SKM-1 (cell line): ENCODE results near the gene CHD6.
"Not testable (repeated sequence)": the region's sequence is repeated elsewhere in the genome, so short reads cannot be mapped to it uniquely, and the experiment has no call there.

Experiments used
- DNase-seq: peaks from one replicate; lab custom pipeline; 2025; ENCODE audit not compliant: unreplicated experiment; lab: John Stamatoyannopoulos, UW

Gene CHD6

GRCh38 chr20:41551011-41551705, 67.0 kb downstream of the CHD6 start:
- no peak for DNase-seq

DNA sequence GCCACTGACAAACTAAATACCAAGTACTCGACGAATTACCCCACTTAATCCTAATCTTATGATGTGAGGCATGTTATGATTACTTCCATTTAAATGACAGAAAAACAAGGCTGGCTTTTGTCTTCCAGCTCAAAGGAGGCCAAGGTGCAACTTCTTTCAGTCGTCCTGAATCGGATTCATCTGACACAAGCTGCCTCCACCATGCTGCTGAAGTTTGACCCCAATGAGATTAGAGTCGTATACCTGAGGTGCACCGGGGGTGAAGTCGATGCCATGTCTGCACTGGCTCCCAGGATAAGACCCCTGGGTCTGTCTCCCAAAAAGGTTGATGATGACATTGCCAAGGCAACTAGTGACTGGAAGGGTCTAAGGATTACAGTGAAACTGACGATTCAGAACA, 71.0 kb downstream of the CHD6 start:
- DNase-seq = no peak

DNA sequence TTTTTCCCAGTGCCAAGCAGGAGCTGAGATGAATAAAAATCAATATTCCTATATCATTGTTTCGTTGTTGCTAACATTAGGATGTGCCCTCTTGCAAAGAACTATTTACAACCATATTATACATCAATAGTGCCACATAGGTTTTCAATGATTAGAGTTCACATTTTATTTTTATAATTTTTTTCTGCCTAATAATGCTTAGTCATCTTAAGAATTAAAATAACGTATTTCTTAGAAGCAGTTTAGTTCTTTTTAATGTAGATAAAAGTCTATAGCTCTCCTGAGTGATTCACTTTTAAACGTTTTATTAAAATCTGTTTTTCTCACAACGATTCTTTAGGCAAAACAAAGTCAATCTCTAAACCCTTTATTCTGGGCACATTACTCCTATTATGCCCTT, 71.6 kb downstream of the CHD6 start:
- no peak for DNase-seq

- no peak for DNase-seq
Observed at GRCh38 chr20:41544472-41544871, 73.7 kb downstream of the CHD6 start.

GRCh38 chr20:41540918-41541317, 77.3 kb downstream of the CHD6 start:
- no peak for DNase-seq

DNA sequence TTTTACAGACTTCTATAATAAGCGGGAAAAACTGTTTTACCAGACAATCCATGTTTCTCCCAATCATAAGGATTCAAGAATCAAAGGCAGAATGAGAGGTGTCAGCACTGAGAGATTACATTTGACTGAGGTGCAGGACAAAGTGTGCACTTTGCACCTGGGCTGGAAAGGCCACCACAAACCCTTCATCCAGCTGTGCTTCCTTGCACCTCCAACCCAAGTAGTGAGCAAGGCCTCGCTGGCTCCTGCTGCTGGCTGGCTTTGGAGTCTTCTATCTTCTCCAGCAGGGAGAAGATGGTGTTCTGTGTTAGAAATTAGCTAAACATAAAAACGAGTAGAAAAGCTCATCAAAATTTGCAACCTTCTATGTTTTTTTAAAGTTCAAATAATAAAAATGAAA, 77.7 kb downstream of the CHD6 start:
- no peak for DNase-seq

DNA sequence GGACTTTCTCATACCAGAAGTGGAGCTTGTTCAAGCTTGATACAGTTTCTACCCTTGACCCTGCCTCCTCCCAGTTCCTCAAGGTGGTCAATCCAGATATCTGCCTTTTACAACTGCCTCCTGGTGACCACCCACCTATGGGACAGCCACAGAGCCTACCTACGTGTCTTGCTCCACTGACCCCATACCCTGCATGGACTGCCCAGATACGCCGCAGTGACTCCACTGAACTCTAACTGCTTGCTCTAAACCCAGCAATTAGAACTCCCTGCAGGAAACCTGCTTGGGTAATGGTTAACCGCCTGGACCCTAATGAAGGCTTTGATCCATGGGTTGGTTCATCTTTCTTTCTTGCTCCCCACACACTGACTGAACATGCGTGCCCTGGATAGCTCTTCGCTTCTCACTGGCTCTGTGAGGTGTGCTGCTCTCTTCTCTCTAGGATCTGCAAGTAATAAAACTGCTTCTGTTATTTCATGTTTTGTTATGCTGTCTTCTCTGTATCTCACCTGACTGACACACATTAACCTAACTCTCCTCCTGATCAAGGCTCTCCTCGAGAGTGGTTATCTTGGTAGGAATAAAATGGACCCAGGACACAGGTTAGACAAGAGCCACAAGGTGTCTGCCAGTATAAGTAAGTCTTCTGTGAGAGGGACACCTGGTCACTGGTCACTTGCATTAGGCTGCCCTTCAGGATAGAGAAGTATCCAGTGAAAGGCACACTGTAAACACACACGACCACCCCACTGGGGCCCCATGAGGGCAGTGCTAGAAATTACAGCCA, 79.2 kb downstream of the CHD6 start:
- no peak for DNase-seq

DNA sequence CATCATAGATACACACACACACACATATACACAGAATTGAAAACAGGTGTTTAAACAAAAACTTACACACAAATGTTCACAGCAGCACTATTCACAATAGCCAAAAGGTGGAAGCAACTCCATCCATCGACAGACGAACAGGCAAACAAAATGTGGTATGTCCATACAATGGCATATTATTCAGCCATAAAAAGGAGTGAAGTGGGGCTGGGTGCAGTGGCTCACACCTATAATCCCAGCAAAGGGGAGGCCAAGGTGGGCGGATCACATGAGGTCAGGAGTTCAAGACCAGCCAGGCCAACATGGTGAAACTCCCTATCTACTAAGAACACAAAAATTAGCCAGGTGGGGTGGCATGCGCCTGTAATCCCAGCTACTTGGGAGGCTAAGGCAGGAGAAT, 80.3 kb downstream of the CHD6 start:
- DNase-seq = no peak

DNA sequence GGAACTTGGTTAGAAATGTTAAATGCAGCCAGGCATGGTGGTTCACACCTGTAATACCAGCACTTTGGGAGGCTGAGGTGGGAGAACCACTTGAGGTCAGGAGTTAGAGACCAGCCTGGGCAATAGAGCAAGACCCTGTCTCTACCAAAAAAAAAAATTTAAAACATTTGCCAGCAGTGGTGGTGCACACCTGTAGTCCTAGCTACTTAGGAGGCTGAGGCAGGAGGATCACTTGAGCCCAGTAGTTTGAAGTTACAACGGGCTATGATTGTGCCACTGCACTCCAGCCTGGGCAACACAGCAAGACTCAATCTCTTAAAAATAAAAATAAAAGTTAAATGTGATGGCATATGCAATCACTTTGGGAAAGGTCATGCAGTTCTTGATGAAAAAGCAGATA, 82.6 kb downstream of the CHD6 start:
- DNase-seq = not testable (repeated sequence)

- no peak for DNase-seq
Observed at GRCh38 chr20:41534842-41535241, 83.3 kb downstream of the CHD6 start.

DNA sequence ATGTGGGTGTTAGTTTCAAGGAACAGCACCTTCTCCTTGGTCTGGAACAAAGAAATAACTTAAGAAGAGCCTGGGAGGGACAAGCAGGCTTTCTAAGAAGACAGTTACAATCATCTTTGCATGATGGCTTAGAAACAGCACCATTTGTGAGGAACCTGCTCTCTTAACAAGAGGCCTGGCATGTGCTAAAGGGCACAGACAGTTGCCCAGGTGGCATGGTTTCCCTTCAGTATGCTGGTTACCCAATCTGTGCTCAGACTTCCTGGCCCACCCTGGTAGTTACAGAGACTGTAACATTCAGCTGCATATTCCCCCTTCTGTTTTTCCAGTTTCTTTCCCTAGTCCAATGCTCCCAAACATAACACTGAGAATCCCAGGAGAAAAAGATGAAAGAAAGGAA, 84.0 kb downstream of the CHD6 start:
- DNase-seq = no peak

- DNase-seq = no peak
Observed at GRCh38 chr20:41533537-41534136, 84.5 kb downstream of the CHD6 start.

DNA sequence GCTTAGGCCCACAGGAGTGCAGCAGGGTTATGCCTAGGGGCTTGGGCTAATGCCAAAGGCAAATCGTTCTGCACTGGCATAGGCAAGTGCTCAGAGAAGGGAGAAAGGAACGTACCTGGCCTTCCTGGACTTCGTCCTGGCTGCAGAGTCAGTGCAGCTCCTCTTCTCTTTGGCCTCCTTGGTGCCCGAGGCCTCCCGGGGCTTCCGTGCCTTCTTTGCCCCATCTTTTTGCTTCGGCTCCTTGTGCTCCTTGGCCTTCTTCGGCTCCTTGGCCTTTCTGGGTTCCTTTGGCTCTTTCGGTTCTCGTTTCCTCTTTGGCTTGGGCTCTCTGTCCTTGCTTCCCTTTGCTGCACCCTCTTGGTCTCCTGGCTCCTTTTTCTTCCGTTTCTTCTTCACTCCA, 85.2 kb downstream of the CHD6 start:
- DNase-seq = no peak

DNA sequence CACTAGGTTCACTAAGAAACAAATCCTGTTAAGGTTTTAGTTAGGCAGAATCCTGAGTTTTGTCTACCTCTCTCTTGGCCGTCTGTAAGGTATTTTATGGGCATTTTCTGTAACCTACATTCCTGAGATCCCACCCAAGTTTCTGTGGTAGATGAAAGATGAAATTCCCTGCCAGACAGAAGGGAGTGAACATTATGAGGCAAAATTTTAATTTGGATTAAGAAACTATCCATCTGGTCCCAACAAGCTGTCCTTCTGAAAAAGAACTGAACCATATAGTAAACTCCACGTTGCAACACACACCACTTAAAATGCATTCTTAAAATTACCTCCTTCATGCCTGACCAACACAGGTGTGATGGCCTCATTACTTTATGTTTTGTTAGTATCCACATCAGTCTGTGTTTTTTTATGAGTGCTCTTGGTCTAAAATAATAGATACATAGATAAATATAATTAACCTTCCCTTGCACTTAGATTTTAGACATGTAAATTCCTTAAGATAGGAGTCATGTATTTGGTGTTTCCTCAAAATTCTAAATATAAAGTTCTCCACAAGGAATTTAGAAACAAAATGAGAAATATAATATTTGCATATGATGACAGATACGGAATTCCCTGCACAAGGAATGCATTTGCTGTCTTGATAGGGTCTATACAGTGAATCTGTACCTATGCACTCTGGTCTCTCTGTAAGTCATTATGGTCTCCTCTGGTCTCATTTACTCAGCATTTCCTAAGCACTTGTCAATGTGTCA, 86.5 kb downstream of the CHD6 start:
- no peak for DNase-seq

DNA sequence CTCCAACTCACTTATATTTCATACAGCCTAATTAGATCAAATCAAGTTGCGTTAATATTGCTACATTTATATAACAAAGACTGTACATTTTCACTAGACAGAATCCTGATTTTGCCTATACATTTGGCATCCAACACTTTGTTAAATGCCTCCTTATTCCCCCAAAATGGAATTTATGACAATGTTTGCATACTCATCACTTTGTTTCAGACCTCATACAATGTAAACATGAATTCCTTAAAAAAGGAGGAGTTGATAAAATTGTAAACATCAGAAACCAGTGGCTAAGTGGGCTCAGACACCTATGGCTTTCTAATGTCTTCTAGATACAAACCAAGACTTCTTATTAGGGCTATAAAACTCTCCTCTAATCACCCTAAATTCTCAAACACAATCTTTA, 87.3 kb downstream of the CHD6 start:
- no peak for DNase-seq

GRCh38 chr20:41526327-41526726, 91.8 kb downstream of the CHD6 start:
- DNase-seq = no peak

GRCh38 chr20:41524980-41525613, 93.1 kb downstream of the CHD6 start:
- no peak for DNase-seq

DNA sequence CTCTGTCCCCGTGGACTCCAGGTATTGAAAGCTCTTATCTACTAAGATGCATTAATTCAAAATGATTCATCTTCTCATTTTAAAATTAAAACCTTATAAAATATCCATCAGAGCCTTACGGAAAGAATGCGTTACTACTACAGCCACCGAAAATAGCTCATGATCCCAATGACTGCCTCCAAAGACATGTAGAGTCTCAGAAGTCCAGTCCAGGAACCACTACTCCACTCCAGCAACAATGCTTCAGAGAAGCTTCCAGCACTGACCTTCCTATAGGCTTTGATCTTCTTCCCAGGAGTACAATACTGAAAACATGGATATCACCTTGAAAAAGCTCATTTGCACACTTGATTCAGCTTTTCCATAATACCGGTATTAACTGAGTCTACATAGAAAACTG, 94.3 kb downstream of the CHD6 start:
- DNase-seq = no peak

- no peak for DNase-seq
Observed at GRCh38 chr20:41513829-41514228, 104.3 kb downstream of the CHD6 start.

GRCh38 chr20:41512624-41513023, 105.6 kb downstream of the CHD6 start:
- no peak for DNase-seq

DNA sequence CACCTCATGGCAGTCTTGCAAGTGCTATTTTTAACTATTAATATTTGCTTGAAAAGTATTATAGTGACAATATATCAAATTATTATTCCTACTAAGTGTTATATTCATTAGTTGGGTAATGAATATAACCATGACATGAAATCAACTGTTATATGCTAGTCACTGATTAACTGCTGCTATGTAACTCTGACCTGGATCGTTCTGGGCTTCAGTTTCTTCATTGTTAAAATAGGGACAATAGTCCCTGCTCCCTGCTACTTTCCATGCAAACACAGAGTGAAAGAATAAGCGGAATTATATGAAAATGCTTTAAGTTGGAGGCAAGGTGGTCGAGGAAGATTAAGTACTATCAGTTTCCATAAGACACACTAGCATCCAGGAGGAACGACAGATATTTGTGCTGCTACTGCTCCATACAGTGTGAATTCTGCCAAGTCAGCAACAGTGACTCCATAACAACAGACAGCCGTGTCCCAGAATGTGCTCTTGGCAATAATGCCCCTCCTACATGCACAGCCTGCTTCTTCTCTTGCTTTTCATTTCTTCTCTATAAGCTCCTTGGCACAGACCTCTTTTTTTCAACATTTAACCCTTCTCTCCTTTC, 107.2 kb downstream of the CHD6 start:
- no peak for DNase-seq
